Loucy (cell line): ENCODE data around the gene TCTN2.

Source experiments
- H2AFZ ChIP-seq: fragments of 200-600 bp; sonication (generic); 2 replicates; pipeline ENCODE4 v1.6.0; 2016; ENCODE audit warnings: antibody characterized with exemption, mild to moderate bottlenecking, low read length, moderate library complexity
- H3F3A ChIP-seq: fragments of 200-600 bp; 2 replicates; pipeline ENCODE4 v1.6.0; 2016; ENCODE audit warnings: antibody characterized with exemption, low read depth, mild to moderate bottlenecking
- H3K27me3 ChIP-seq: fragments of 200-600 bp; sonication (generic); 2 replicates; pipeline ENCODE4 v1.6.1; 2014; ENCODE audit warnings: low read length, mild to moderate bottlenecking; ENCODE audit not compliant: insufficient read depth, poor library complexity, severe bottlenecking
- H3K36me3 ChIP-seq: fragments of 200-600 bp; sonication (generic); 2 replicates; pipeline ENCODE4 v1.6.1; 2016; ENCODE audit warnings: low read length; ENCODE audit not compliant: insufficient read depth
- H3K4me1 ChIP-seq: fragments of 200-600 bp; sonication (generic); 2 replicates; pipeline ENCODE4 v1.5.1; 2014; ENCODE audit warnings: low read length, mild to moderate bottlenecking; ENCODE audit not compliant: insufficient read depth, poor library complexity, severe bottlenecking
- H3K4me2 ChIP-seq: fragments of 200-600 bp; sonication (generic); 2 replicates; pipeline ENCODE4 v1.6.0; 2014; ENCODE audit warnings: antibody characterized with exemption, low read length, low read depth, mild to moderate bottlenecking; ENCODE audit not compliant: poor library complexity, severe bottlenecking
- H3K4me3 ChIP-seq: fragments of 200-600 bp; sonication (generic); 2 replicates; pipeline ENCODE4 v1.5.1; 2014; ENCODE audit warnings: low read length, mild to moderate bottlenecking, mixed read lengths; ENCODE audit not compliant: poor library complexity, severe bottlenecking
- H3K79me2 ChIP-seq: fragments of 200-600 bp; sonication (generic); 2 replicates; pipeline ENCODE4 v1.6.1; 2014; ENCODE audit warnings: low read length; ENCODE audit not compliant: insufficient read depth
- H3K9ac ChIP-seq: fragments of 200-600 bp; sonication (generic); 2 replicates; pipeline ENCODE4 v1.6.0; 2014; ENCODE audit warnings: mild to moderate bottlenecking, low read depth, low read length, moderate library complexity; ENCODE audit not compliant: poor library complexity, severe bottlenecking
- H3K9me2 ChIP-seq: fragments of 200-600 bp; sonication (generic); replicated peaks from 2 replicates; pipeline ENCODE4 v1.6.1; 2016; ENCODE audit warnings: low read depth, low read length, mixed read lengths
- H3K9me3 ChIP-seq: fragments of 200-600 bp; sonication (generic); 2 replicates; pipeline ENCODE4 v1.6.1; 2014; ENCODE audit warnings: mild to moderate bottlenecking, antibody characterized with exemption, low read length, low read depth; ENCODE audit not compliant: insufficient read depth
- H4K20me1 ChIP-seq: fragments of 200-600 bp; sonication (generic); 2 replicates; pipeline ENCODE4 v1.6.0; 2014; ENCODE audit warnings: antibody characterized with exemption, low read length, mild to moderate bottlenecking; ENCODE audit not compliant: insufficient read depth, poor library complexity, severe bottlenecking
- CTCF ChIP-seq: fragments of 200-600 bp; sonication (generic); conservative IDR thresholded peaks from 2 replicates; pipeline ENCODE4 v1.5.1; 2014; ENCODE audit warnings: mild to moderate bottlenecking, antibody characterized with exemption, low read length
- EZH2phosphoT487 ChIP-seq: fragments of 200-600 bp; IDR thresholded peaks from 2 replicates; pipeline ENCODE4 v1.6.1; 2018; ENCODE audit warnings: antibody characterized with exemption, mild to moderate bottlenecking, moderate library complexity, borderline replicate concordance

The TCTN2 gene

GRCh38 chr12:123750159-123750656, 79.3 kb downstream of the TCTN2 start:
- no peaks in the 10 kb centered on the region for H3F3A ChIP-seq
- no peaks in the 10 kb centered on the region for H4K20me1 ChIP-seq
- H2AFZ ChIP-seq: no peak overlapping the region
- H3K9me2 ChIP-seq: no peaks in the 10 kb centered on the region
- H3K4me1 ChIP-seq: no peaks in the 10 kb centered on the region
- H3K79me2 ChIP-seq: no peaks in the 10 kb centered on the region
- H3K4me3 ChIP-seq: no peak overlapping the region
- H3K9me3 ChIP-seq: no peaks in the 10 kb centered on the region
- H3K36me3 ChIP-seq: peaks cover 53% of the 10 kb centered on the region; the same call in 1 of the 2 replicates
- no peak overlapping the region for H3K9ac ChIP-seq
- H3K27me3 ChIP-seq: no peaks in the 10 kb centered on the region
- no peak for TF ChIP-seq EZH2phosphoT487
- TF ChIP-seq CTCF: no peak
- no peak overlapping the region for H3K4me2 ChIP-seq

GRCh38 chr12:123752046-123752445, 81.1 kb downstream of the TCTN2 start:
- no peaks in the 10 kb centered on the region for H3K9me2 ChIP-seq
- no peaks in the 10 kb centered on the region for H3K79me2 ChIP-seq
- no peak overlapping the region for H2AFZ ChIP-seq
- H3K4me2 ChIP-seq: no peak overlapping the region
- no peaks in the 10 kb centered on the region for H3K27me3 ChIP-seq
- H4K20me1 ChIP-seq: no peaks in the 10 kb centered on the region
- H3F3A ChIP-seq: no peaks in the 10 kb centered on the region
- TF ChIP-seq CTCF: no peak
- no peak for TF ChIP-seq EZH2phosphoT487
- H3K4me1 ChIP-seq: no peaks in the 10 kb centered on the region
- H3K9me3 ChIP-seq: no peaks in the 10 kb centered on the region
- H3K36me3 ChIP-seq: peaks cover 57% of the 10 kb centered on the region; the same call in 1 of the 2 replicates
- H3K4me3 ChIP-seq: no peak overlapping the region
- no peak overlapping the region for H3K9ac ChIP-seq

GRCh38 chr12:123754041-123754772, 83.3 kb downstream of the TCTN2 start:
- Histone ChIP-seq H3F3A (no peaks in the 10 kb centered on the region), H3K9me3 (no peaks in the 10 kb centered on the region), H3K27me3 (no peaks in the 10 kb centered on the region), H3K79me2 (no peaks in the 10 kb centered on the region), H3K9ac (no peak overlapping the region), H3K4me1 (no peaks in the 10 kb centered on the region), H3K36me3 (peaks cover 42% of the 10 kb centered on the region; the same call in 1 of the 2 replicates), H2AFZ (no peak overlapping the region), H3K4me3 (no peak overlapping the region), H4K20me1 (no peaks in the 10 kb centered on the region), H3K4me2 (no peak overlapping the region), H3K9me2 (no peaks in the 10 kb centered on the region)
- TF ChIP-seq CTCF: 0 out of 2 replicates have a peak, but pooled peaks have one; percentile 24
- TF ChIP-seq EZH2phosphoT487: no peak
